ENCODE results near the gene SLC38A11.
"Not testable (repeated sequence)": the region's sequence is repeated elsewhere in the genome, so short reads cannot be mapped to it uniquely, and the experiment has no call there.

The SLC38A11 gene

DNA sequence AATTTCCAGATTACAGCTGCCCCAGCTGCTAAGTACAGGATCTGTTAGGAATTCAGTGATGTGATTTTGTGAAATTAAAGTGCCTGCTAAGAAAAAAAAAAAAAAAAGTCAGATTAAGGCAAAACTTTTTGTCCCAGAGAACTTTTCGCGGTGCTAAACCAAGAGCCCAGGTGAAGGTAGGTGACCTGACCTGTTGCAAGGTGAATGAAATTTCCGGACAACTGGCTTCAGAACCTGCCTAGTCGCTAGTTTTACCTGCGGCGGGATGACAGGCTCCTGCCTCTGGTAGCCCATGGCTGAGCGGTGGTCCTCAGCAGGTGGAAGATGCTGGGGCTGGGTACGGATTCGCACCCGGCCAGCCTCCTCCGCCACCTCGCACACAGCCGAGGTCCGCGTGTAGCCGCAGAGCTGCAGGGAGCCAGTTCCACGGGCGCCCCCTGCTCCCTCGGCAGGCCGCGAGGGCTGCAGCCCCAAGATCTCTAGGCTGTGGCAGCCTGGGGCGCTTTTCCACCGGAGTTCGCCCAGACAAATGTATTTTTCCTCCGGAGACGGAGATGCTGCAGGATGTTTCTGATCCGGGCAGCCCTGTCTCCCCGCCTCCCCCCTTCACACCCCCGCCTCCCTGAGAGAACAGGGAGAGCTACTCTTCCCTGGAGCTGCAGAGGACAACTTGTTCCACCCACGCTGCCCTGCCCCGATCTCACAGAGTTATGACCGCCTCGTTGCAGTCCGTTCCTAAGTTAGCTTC lies at the start of gene SLC38A11:
SLC38A11 (minus strand) TSS at position 572 of the 748 bp plus-strand sequence; CDS start at position 294, 278 bp downstream.
- peak; percentile 4 for DNase-seq

DNA sequence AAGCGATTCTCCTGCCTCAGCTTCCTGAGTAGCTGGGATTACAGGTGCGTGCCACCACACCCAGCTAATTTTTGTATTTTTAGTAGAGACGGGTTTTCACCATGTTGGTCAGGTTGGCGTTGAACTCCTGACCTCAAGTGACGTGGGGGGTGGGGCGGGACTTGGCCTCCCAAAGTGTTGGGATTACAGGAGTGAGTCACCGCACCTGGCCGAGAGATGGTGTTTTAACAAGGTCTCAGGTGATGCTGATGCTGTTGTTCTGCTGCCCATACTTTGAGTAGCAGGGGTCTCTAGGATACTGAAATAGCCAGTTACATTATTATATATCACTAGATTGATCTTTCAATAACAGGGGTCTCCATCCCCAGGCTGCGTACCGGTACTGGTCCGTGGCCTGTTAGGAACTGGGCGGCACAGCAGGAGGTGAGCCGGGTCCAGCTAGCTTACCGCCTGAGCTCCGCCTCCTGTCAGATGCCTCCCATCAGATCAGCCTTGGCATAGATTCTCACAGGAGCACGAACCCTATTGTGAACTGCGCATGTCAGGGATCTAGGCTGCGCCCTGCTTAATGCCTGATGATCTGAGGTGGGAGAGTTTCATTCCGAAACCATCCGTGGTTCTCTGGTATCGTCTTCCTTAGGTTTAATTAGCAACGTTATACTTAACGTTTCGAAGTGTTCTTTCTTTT lies 48.3 kb upstream of the SLC38A11 start:
- no peak for DNase-seq

- no peak for DNase-seq
Measured at GRCh38 chr2:165002638-165003037, 47.3 kb upstream of the SLC38A11 start.

DNA sequence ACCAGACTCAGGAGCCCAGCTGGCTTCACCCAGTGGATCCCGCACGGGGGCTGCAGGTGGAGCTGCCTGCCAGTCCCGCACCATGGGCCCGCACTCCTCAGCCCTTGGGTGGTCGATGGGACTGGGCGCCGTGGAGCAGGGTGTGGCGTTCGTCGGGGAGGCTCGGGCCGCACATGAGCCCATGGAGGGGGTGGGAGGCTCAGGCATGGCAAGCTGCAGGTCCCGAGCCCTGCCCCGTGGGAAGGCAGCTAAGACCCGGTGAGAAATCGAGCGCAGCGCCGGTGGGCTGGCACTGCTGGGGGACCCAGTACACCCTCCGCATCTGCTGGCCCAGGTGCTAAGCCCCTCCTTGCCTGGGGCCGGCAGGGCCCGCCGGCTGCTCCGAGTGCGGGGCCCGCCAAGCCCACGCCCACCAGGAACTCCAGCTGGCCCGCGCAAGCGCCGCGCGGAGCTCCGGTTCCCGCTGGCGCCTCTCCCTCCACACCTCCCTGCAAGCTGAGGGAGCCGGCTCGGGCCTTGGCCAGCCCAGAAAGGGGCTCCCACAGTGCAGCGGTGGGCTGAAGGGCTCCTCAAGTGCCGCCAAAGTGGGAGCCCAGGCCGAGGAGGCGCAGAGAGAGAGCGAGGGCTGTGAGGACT lies 39.5 kb upstream of the SLC38A11 start:
- DNase-seq = not testable (repeated sequence)

- DNase-seq = no peak
Measured at GRCh38 chr2:164993287-164994016, 38.1 kb upstream of the SLC38A11 start.

GRCh38 chr2:164992818-164993217 lies 37.5 kb upstream of the SLC38A11 start:
- DNase-seq = peak; percentile 91

- DNase-seq = not testable (repeated sequence)
Measured at GRCh38 chr2:164992093-164992454, 36.7 kb upstream of the SLC38A11 start.

DNA sequence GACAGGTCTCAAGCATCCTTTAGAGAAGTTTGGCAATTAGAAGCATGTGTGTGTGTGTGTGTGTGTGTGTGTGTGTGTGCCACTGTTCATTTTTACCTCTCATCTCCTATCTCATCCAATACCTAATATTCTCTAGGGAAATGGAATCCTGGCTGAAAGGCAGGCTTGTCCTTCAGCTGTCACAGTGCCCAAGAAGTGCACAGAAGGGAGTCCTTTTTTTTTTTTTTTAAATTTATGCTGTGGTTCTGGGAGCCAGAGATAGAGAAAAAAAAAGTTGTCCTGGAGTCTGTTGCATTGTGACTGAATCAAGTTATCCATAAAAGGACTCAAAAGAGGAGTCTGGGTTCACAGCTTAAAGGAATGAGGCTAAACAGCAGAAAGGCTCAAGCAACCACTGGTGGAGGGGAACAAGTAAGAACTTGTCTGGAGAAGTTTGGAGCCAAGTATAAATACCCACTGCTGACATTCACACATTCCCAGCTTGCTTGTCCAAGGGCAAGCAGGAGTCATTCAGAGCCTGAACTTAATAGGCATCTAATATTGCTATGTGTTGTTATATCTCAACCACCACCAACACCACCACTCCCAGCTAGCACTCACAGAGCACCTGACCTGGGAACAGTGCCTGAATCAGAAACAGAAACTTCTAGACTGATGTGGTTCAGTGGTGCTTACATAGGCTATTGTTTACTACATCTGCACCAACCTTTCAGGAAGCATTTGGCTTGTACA lies 36.2 kb upstream of the SLC38A11 start:
- peak; percentile 50 for DNase-seq

- DNase-seq = peak; percentile 84
Measured at GRCh38 chr2:164990953-164991352, 35.6 kb upstream of the SLC38A11 start.

GRCh38 chr2:164988805-164989204 lies 33.5 kb upstream of the SLC38A11 start:
- not testable (repeated sequence) for DNase-seq

DNA sequence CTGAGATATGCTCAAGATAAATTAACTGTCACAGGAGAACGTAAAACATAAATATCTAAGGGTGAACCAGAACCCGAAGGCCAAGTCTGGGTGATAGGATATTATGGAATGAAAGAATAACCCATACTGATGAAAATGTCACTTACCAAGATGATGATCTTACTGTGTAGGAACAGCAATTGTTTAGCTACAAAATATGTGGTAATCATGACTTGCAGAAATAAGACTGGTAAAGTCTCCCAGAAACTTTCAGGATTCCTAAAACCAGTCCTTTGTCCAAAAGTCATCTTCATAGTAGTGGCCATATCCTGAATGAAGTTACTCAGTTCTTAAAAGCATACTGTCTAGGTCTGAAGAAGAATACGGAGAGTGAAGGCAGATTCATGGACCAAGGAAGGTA lies 30.7 kb upstream of the SLC38A11 start:
- DNase-seq = not testable (repeated sequence)

- DNase-seq = peak; percentile 86
Measured at GRCh38 chr2:164984428-164984827, 29.1 kb upstream of the SLC38A11 start.

DNA sequence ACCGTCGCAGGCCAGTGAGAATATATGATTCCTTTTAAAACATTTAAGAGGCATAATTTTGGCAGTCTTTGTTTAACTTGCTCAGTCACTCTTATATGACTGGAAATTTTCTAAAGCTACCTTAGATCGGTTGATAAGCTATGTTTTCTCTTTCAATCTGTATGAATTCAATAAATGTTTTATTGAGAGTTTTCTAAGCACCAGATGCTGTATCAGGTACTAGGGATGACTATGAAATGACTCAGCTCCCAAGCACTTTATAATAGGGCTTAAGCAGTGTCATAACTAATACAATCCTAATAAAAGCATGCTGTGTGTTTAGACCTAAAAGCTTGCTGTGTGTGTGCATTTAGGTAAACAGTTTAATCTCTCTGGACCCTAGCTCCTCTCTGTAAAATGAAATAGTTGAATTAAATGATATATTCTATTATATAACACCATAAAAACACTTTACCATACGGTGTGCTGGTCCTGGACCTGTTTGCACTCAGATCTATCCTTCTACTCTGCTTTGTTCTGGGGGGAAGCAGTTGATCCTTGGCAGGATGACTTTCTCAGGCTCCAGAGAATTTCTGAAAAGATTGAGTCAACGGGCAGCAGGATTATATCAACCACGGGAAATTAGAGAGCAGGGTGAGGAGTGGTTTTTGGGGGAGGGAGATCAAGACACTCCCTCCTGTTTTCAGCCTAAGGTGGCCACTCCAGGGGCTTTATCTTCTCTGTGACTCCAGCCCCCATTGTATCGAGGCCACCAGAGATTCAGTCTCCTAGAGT lies 26.1 kb upstream of the SLC38A11 start:
- peak; percentile 70 for DNase-seq

DNA sequence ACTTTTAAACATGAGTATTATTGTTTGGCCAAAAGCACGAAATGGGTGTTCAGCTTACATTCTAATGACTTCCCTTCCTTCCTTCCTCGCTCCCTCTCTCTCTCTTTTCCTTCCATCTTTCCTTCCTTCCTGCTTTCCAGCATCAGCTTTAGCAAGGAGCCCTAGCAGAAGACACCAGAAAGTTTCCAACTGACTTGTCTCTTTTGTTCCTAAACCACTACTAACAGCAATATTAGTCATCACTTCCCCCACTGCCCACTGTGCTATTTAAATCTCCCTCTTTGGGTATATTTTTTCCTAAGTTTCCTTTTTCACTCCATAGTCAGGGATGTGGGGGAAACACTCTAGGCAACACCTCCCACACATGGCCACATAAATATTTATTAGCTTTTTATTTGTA lies 25.4 kb upstream of the SLC38A11 start:
- DNase-seq = peak; percentile 52

GRCh38 chr2:164979113-164979512 lies 23.8 kb upstream of the SLC38A11 start:
- no peak for DNase-seq

- peak; percentile 27 for DNase-seq
Measured at GRCh38 chr2:164976875-164977470, 21.6 kb upstream of the SLC38A11 start.

DNA sequence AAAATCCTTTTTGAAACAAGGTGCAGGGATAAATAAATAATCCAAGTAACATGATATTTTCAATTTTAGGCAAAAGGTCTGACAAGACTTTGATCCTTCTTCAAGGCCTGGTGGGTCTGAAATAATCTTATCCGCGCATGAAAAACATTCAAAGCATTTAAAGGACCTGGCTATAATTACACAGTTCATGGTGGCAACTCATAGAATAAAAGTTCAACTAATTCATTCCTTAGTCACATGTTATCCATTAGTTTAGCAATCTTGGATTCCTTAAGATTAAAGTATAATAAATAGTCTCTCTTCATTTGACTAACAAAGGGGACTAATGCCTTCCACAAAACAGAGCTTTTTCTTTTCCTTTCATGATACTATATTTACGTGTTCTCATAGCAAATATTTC lies 21.0 kb upstream of the SLC38A11 start:
- DNase-seq = peak; percentile 58

DNA sequence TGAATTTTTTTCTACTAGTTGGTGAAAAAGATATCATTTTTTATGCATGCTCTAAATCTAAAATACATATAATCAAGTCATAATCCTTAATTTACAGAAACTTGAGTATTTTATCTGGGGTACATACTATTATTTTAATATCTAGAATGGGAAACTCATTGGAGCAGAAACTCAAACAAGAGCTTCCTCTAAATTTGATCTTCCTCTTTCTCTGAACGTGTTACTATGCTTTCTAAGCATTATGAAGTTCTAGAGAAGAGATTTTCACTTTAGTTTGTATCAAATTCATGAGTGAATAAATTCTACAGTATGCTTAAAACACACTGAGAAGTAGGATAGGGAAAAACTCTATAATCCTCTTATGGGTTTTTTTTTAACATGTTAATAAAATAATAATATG lies 20.6 kb upstream of the SLC38A11 start:
- no peak for DNase-seq

DNA sequence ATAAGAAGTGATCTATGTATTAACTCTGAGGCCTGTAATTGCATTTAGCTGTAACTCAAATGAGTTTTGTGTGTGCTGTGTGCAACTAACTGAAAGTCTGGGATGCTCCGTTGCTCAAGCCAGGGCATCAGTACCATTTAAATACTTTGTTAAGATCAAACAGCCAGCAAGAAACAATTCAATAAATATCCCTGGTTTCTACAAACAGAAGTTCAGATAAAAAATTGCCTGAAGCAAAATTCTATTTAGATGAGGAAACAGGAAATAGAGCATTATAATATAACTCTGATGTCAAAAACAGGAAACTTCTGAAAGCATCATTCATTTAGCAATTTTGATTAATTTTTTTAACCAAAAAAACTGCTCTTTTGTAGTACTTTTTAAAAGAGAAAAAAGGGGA lies 18.9 kb upstream of the SLC38A11 start:
- no peak for DNase-seq

DNA sequence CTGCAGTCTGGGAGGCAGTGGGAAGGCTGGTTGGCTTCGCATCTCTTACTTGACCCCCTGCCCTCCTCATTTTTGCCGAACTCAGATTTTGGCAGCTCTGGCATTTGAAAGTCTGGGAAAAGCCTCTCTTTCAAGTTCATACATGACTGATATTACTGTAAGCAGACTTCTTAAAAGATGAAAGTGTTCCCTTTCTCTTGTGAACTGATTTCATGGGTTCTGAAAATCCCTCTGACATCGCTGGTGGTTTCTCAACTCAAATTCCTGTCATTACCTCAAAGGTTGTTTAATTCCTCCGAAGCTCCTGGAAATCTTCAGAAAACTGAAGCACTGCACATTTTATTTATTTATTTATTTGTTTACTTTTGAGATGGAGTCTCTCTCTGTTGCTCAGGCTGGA lies 16.9 kb upstream of the SLC38A11 start:
- DNase-seq = no peak
